Fibroblast of skin of left biceps (primary cell): ENCODE results near the gene WDR31.
"Not testable (repeated sequence)": the region's sequence is repeated elsewhere in the genome, so short reads cannot be mapped to it uniquely, and the experiment has no call there.

Experiments
- DNase-seq, 2 experiments: peaks; one replicate each; pipeline ENCODE4 v3.0.0-alpha.2; 2013; ENCODE audit warnings: low read depth in 2 of 2

WDR31 gene

DNA sequence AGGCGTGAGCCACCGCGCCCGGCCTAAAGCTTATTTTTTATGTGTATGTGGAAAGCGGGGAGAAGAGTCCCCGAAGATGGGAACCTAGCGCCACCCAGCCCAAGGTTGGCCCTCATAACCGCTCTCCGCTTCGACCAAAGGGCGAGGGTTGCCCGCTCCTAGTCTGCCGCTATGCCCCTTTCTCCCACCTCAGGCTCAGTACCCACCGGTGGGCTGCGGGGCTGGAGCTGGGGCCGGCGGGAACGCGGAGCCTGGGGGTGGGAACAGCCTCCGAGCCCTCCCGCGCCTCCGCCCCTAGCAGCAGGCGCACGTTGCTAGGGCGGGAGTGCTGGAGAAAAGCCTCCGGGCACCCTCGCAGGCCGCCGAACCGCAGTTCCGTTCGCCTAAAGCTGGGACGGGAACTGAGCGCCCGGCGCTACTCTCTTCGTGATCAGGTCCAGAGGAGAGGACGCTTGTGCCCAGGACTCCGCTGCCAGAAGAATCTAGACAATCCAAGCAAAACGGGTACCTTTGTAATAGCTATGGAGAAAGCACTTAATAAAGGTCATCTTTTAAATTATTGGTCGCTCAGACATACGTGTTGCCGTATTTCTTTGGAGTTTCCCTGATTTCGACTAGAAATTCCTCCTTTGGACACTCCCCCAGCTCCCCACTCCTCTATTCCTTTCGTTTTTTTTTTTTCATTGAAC is at the start of gene WDR31:
TSS of gene WDR31 (minus strand) at position 265 of the 689 bp plus-strand sequence. CDS start 8,253 bp downstream, outside the sequence.
- peak; percentile 68 to 70 for DNase-seq

DNA sequence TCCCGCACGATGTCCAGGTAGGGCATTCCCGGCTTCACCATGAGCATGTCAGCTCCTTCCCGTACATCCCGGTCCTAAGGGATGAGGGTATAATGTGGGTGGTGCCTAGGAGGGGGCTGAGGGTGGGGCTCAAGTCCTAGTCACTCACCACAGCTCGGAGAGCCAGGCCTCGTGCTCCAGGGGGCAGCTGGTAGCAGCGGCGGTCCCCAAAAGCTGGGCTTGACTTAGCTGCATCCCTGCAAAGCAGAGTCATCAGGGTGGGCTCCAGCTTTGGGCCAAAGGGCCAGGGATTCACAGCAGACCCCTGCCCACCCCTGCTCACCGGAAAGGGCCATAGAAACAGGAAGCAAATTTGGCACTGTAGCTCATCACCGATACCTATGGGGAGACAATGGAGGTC is 49.4 kb upstream of the WDR31 start:
- DNase-seq = no peak

DNA sequence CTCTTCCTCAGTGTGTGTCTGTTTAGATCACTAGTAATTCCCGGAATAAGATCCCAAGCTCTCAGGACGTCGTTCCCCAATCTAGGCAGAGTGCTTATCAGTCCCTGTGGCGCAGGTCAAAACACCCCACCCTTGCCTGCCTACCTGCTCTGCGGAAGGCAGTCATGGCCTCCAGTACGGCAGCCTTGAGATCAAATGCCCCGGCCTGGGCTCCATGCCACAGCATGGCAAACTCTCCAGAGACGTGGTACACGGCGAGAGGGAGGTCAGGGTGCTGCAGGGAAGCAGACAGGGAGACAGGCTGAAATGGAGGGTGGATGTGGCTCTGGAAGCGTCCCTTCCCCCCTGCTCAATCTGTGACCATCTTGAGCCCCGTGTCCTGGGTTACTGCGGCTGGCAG is 48.8 kb upstream of the WDR31 start:
- DNase-seq = no peak

DNA sequence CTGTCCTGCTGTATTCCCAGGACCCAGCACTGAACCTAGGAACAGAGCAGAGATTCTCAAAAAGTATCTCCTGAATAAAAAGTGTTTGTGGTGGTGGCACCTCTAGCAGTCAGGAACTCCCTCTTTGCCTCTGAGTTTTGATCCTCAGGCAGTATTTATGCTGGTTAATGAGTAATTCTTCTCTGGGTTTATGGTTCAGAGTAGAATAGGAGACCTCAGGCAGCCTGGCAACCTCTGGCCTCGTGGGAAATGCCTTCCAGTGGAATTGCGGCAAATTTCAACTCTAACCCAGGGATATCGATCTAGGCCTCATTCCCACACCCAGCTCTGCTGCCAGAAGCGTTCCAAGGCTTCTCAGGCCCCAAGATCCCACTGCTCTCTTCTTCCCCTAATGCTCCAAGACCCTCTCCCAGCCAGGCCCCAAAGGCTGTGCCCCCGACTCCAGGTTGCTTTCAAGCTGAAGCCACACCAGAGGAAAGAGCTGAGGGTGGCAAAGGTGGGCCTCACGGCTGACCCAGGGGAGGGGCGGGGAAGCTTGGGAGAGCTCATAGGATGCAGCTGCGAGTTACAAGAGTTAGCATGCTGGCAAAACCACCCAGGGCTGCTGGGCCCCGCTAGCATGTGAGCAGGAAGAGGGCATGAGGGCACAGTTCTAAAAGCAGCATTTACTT is 47.6 kb upstream of the WDR31 start:
- no peak for DNase-seq

GRCh38 chr9:113386571-113387393 is 46.7 kb upstream of the WDR31 start:
- no peak for DNase-seq

GRCh38 chr9:113381909-113382411 is 41.9 kb upstream of the WDR31 start:
- no peak for DNase-seq

DNA sequence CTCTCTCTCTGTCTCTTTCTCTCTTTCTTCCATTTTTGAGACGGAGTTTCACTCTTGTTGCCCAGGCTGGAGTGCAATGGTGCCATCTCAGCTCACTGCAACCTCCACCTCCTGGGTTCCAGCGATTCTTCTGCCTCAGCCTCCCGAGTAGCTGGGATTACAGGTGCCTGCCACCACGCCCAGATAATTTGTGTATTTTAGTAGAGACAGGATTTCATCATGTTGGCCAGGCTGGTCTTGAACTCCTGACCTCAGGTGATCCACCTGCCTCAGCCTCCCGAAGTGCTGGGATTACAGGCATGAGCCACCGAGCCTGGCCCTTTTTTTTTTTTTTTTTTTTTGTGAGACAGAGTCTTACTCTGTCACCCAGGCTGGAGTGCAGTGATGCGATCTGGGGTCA is 41.4 kb upstream of the WDR31 start:
- not testable (repeated sequence) for DNase-seq

GRCh38 chr9:113380869-113381378 is 40.8 kb upstream of the WDR31 start:
- no peak for DNase-seq

- DNase-seq = not testable (repeated sequence)
Measured at GRCh38 chr9:113379829-113380210, 39.7 kb upstream of the WDR31 start.

DNA sequence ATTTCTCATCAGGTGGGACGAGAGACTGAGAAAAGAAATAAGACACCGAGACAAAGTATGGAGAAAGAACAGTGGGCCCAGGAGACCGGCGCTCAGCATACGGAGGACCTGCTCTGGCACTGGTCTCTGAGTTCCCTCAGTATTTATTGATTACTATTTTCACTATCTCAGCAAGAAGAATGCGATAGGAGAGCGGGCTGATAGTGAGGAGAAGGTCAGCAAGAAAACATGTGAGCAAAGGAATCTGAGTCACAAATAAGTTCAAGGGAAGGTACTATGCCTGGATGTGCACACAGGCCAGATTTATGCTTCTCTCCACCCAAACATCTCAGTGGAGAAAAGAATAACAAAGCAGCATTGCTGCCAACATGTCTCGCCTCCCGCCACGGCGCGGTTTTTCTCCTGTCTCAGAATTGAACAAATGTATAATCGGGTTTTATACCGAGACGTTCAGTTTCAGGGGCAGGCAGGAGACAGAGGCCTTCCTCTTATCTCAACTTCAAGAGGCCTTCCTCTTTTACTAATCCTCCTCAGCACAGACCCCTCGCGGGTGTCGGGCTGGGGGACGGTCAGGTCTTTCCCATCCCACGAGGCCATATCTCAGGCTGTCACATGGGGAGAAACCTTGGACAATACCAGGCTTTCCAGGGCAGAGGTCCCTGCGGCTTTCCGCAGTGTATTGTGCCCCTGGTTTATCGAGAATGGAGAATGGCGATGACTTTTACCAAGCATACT is 39.2 kb upstream of the WDR31 start:
- not testable (repeated sequence) for DNase-seq

- DNase-seq = peak in 1 of 2 experiments; percentile 34
Measured at GRCh38 chr9:113376634-113377567, 36.8 kb upstream of the WDR31 start, which contains the start of gene HDHD3. Gene HDHD3, minus strand, starts transcription at chr9:113376986. Its CDS starts 2,632 bp downstream, at chr9:113374354.

DNA sequence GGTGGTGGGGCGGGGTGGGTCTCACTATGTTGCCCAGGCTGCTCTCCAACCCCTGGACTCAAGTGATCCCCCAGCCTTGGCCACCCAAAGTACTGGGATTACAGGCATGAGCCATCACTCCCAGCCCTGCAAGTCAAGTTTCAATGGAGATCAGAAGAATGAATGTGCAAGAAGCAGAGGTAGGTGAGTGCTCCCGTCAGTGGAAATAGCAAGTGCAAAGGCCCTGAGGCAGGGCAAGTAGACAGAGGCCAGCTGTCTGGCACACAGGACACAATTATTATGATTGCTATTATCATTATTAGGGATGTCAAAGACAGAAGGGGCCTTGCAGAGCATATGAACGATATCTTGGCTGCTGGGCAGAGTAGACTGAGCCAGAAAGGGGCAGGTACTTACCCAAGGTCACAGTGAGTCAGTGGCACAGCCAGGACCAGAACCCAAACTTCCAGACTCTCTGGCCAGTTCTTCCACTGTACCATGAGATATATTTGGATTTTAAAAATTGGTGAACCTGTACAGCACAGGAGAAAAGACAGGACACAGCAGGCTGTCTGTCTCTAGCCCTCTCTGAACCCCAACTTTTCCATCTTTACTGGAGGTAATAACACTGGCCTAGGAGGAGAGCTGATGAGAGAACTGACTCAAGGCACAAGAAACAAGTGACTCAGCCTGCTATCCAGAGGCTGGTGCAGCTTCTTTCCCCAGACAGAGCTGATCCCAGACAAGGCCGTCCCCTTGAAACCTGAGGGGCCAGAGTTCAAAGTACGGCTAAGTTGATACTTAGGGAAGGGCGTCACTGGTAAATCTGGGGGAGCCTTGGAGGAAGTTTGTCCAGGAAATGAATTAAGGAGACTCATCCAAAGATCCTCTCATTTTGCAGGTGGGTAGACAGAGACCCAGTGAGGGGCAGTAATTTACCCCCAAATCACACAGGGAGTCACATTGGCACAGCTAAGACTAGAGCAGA is 35.3 kb upstream of the WDR31 start:
- no peak for DNase-seq

DNA sequence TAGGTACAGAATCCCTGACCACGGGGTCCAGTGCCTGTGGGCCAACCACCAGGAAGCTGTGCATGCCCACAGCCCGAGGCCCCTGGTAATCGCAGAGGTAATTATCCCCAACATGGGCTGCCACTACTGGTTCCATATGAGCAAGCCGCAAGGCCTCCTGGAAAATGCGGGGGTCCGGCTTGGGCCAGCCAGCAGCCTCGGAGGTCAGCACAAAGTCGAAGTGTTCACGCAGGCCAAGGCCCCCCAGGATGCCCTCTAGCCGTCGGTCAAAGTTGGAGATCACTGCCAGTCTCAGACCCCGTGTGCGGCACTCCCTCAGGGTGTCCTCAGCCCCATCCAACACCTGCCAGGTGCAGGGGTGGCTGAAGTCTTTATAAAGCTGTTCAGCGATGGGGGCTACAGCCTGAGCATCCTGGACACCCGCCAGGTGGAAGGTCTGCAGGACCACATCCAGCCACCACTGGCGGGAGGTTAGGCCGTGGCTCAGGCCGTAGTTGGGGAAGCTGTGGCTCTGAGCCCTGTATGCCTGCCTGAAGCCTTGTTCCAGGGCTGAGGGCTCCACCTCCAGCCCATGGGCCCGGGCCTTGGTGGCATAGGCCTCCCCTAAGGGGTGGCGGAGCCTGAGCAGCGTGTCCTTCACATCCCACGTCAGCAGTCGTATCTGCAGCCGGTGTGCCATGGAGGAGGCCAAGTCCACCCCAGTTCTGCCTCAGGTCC is 33.8 kb upstream of the WDR31 start:
- DNase-seq = no peak

GRCh38 chr9:113373256-113373655 is 33.2 kb upstream of the WDR31 start:
- DNase-seq = no peak

DNA sequence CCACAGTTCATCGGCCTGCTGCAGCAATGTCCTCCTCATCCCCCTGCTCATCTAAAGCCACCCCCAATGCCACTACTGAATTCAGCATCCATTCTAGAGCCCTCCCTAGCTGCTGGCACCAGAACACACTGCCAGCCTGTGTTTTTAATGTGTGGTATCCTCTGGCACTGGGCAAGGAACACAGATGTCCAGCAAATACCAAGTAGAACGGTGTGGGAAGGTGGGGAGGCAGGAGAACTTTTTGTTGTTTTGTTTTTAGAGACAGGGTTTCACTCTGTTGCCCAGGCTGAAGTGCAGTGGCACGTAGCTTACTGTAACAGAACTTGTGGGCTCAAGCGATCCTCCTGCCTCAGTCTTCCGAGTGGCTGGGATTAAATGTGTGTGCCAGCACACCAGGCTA is 32.0 kb upstream of the WDR31 start:
- DNase-seq = no peak

DNA sequence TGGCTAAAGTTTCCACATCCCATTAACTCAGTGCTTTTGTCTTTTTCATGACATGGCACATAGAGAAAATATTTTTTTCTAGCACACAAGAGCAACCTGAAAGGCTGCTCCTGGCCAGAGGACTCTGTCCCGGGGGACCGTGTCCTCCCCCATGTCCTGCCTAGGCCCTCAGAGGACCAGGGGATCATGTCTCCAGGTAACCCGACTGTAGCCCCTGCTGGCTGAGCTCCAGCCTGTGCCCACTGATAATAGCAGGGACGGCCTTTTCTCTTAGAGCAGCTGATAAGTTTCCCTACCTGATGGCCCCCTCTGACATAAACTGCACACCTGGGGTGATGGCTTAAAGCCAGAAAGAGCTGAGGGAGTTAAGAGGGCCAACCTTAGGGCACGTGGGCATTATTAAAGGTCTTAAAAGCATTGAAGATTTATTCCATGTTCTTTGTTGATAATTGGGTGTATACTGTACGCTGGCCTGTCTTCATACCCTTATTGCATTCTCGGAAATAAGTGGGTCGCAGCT is 30.8 kb upstream of the WDR31 start:
- DNase-seq = no peak

DNA sequence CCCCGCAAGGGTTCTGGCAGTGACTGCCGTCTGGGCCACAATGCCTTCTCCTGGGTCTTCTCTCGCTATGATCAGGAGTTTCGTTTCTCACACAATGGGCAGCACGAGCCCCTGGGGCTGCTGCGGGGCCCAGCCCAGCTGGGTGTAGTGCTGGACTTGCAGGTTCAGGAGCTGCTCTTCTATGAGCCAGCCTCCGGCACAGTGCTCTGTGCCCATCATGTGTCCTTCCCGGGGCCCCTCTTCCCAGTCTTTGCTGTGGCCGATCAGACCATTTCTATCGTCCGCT is 29.7 kb upstream of the WDR31 start:
- DNase-seq = no peak
